GM18907 (cell line): Measurements from ENCODE around the gene RNLS.

Experiments
- ATAC-seq: cut with Tn5 transposase; IDR thresholded peaks from one replicate; pipeline ENCODE4 v1.9.1; 2021; ENCODE audit warnings: mild to moderate bottlenecking, moderate library complexity; ENCODE audit not compliant: unreplicated experiment

The RNLS gene

DNA sequence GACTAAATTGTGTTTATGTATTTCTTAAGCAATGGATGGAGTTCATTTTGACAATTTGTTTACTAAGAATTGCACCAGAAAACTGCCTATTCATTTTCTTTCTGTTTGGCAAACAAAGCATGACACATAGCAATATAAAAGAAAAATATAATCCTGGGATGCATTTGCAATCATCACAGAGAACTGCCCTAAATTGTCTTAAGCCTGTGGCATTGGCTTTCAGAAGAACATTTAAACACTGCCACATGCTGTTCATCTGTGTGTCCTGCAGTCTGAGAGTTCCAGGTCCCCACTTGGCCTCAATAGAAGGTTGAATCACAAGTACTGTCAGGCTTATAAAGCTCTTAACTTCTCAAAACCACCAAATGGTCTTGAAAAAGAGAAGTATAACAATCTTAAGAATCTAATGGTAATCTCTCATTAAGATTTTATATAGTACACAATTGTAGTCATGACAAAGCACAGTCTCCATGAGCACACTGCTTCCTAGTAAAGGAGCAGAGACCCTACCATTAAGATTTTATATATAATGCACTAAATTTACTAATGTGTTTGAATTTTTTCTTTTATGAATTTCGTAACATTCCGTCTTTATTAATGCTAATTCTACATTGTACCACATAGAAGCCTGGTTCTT lies 29.9 kb downstream of the RNLS start:
- peak; percentile 82 for ATAC-seq

- ATAC-seq = no peak
Observed at GRCh38 chr10:88551246-88551645, 31.9 kb downstream of the RNLS start.

DNA sequence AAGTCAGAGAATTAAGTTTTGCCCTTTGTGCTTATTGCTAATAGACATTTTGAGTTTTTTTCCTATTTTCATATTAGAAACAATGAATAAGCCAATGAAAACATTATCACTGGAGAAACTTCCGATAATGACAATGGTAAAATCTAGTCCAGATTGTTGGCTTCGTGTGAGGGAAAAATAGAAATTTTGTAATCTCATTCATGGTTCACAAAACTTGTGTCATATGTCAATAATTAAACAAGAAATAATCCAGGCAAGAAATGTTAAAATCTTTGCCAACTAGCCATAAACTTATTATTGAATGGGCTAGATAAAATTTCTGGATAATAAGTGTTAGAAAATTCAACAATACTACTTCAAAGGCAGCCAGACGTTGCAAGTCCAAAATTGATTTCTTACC lies 36.6 kb downstream of the RNLS start:
- ATAC-seq = no peak

GRCh38 chr10:88545359-88545758 lies 37.8 kb downstream of the RNLS start:
- no peak for ATAC-seq

GRCh38 chr10:88544140-88544870 lies 38.8 kb downstream of the RNLS start:
- ATAC-seq = peak; percentile 60

- ATAC-seq = no peak
Observed at GRCh38 chr10:88542522-88542921, 40.6 kb downstream of the RNLS start.

GRCh38 chr10:88541116-88541626 lies 41.9 kb downstream of the RNLS start:
- ATAC-seq = no peak

- no peak for ATAC-seq
Observed at GRCh38 chr10:88540351-88540750, 42.8 kb downstream of the RNLS start.

DNA sequence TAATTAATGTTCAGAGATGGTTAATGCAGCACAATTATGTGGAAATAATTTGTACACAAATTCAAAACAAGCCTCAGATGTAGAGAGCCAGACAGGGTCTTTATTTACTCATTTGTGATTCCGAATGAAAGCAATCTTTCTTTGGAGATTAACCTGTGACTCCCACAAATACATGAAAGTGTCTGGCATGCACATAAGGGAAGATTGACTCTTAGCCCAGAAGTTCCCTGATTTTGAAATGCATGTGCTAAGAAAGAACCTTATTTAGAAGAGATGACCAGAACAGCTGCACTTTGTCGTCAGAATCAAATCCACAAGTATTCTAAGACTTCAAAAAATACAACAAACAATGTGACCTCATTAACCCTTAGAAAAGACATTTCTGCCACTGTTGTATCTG lies 45.1 kb downstream of the RNLS start:
- ATAC-seq = no peak

DNA sequence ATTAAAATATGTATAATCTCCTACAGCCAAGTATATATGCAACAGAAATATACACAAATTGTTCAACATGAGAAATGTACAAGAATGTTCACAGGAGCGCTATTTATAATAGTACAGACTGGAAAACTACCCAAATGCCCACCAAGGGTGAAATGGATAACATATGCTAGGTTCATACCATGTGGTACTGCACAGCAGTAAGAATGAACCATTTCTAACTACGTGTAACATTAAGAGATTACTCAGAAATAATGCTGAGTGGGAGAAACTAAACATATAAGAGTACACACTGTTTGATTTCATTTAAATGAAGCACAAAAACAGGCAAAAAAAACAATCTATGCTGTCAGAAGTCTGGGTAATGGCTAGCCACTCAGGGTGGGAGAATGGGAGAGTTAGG lies 45.8 kb downstream of the RNLS start:
- ATAC-seq = no peak

- no peak for ATAC-seq
Observed at GRCh38 chr10:88536437-88536836, 46.7 kb downstream of the RNLS start.

DNA sequence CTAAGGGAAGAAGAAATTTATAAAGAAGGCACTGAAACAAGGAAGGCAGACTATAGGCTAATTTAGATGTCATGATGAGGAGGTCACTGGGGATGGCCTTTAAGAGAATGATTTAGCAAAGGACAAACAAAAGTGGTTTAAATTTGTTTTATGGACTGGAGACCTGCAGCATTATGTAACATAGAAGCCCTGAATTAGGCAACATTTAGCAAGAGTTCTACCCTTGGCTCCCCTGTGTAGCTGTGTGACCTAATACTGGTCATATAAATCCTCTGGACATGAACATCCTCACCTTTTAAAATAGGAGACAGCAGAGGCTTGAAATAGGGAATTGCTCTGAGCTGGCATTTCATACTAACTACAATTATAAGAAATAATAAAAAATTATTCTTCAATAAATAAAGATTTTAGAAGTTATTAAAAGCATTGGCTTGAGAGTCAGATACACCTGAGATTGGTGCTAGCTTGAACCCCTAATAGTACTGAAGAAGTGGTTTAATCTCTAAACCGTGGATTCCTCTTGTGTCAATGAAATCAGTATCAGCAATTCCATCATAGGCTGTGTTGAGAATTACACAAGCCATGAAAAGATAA lies 48.9 kb downstream of the RNLS start:
- ATAC-seq = no peak

DNA sequence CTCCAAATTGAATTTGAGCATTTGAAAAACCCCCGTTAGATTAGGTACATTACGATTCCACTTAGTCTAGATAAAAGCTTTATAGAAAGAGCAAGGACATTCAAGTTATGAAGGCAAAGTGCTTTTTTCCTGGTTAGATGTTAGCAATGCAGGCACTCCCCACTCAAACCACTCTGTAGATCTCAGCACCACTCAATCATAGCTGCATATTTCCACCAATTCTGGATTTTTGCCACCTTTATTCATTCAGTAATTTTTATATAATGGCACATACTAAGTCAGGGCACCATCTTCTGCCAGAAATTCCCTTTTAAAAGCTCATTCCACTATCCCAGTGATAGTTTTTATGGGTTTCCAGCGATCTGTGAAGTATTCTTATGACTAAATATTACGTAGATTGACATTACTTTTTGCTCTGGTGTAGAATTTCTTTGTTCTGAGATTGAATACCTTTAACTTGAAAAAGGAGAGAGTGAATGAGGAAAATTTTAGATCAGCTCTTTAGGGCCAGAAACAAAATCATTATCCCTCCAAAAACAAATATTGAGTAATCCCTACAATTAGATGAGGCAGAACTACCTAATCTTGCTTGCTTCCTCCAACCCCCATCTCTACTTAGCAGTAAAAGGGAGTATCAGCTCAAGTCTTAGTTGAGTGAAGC lies 51.6 kb downstream of the RNLS start:
- no peak for ATAC-seq

DNA sequence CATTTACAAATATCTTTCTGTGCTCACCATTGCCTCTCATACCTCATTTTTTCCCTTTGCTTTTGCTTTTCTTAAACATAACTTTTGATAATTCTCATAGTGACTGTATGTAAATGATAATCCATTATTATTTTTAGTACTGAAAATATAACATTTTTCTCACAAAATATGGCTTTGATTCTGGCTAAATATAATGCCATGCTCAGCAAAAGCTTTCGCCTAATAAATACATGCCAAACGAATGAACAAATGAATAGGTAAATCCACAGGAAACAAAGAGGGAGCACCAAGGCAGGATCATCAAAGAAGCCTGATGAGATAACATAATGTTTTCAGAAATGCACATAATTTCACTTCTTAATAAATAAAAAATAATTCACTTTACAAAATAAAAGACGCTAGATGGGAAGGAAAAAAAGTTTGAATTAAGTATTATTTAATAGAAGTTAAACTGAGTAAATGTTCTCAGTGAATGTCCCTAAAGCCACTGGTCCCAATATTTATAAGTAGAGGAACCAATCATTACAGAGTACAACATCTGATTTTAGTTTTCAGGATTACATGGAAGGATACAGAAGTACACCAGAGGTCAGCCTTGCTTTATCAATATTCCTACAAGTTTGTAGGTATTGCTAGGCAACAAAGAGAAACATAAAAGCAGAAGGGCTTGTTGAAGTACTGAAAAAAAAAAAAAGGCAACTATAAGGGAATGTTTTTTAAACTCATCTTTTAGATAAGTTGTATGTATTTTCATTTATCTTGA lies 52.3 kb downstream of the RNLS start:
- ATAC-seq = no peak

- no peak for ATAC-seq
Observed at GRCh38 chr10:88530093-88530492, 53.0 kb downstream of the RNLS start.

- no peak for ATAC-seq
Observed at GRCh38 chr10:88528806-88529570, 54.1 kb downstream of the RNLS start.

GRCh38 chr10:88528201-88528600 lies 54.9 kb downstream of the RNLS start:
- ATAC-seq = no peak

DNA sequence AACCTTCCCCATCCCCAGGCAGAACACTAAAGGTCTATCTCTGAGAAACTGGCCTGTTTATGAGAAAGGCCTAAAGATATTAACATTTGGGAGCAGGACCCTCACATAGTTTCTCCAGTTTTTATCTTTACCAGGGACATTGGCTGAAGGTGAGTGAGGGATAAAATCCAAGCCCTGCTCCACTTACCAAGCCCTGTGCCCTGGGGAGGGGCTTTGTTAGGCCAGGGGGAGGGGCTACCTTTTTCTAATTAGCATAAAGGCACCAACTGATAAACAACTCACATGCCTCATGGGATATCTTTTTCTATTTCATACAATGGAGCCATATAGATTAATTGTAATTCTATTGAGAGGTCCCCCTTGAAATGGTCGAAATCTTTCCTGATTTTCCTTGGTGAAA lies 55.9 kb downstream of the RNLS start:
- ATAC-seq = no peak

GRCh38 chr10:88526501-88527105 lies 56.5 kb downstream of the RNLS start:
- ATAC-seq = no peak
